Prostate gland (tissue), 2 donors: Measurements from ENCODE around the gene MFSD12. TPM values are rescaled to one million over a fixed set of nuclear protein-coding genes. Genes with fewer than 3 reads are reported as not detected.
A peak's percentile ranks its signal among the peaks of the same experiment; 100 is the strongest.

Experiments used
- DNase-seq: peaks from one replicate; pipeline ENCODE4 v3.0.0-alpha.2; 2019; ENCODE audit warnings: low spot score
- H3K27ac ChIP-seq, 2 donors: fragments of 200-600 bp; sonication (generic); 2 replicates each; pipeline ENCODE4 v1.5.1; 2017 to 2019
- H3K27me3 ChIP-seq: fragments of 200-600 bp; sonication (generic); replicated peaks from 2 replicates; pipeline ENCODE4 v1.5.1; 2019; ENCODE audit not compliant: insufficient read depth
- H3K36me3 ChIP-seq, 2 donors: fragments of 200-600 bp; sonication (generic); 1 replicate in 1 of 2; 2 replicates in 1 of 2; pipeline versions ENCODE4 v1.5.1 to v1.8.1; 2017 to 2019
- H3K4me1 ChIP-seq: fragments of 200-600 bp; sonication (generic); replicated peaks from 2 replicates; pipeline ENCODE4 v1.5.1; 2019
- H3K4me3 ChIP-seq, 2 donors: fragments of 200-600 bp; sonication (generic); 2 replicates each; pipeline ENCODE4 v1.5.1; 2017 to 2019
- H3K9me3 ChIP-seq: fragments of 200-600 bp; sonication (generic); 2 replicates; pipeline ENCODE4 v1.5.1; 2017
- POLR2A ChIP-seq: fragments of 450-650 bp; IDR thresholded peaks from one replicate; pipeline ENCODE4 v1.6.1; 2016; ENCODE audit warnings: antibody characterized with exemption, mild to moderate bottlenecking
- POLR2AphosphoS5 ChIP-seq: sonication (generic); formaldehyde crosslinking; IDR thresholded peaks from one replicate; pipeline ENCODE4 v1.6.1; 2017; ENCODE audit warnings: antibody characterized with exemption
- WGBS: methylation state at CpG from one replicate; pipeline ENCODE4 v1.1.5; 2018; 5-methylcytosine and 5-hydroxymethylcytosine counted together
- intact Hi-C: fragments of 100-400 bp; cut with DNase I; formaldehyde crosslinking; loops from one replicate; pipeline ENCODE4 v1.14.2; 2022
- total RNA-seq, 2 donors: library from RNA; depleted of rRNA; stranded (reverse); fragments of >200 nt; gene quantifications; one replicate each; pipeline ENCODE4 v1.1.0, GENCODE V29; 2016
- TF ChIP-seq, protein P1 (sequence below), 4 experiments: fragments of 200-600 bp in 2 of 4; fragments of 450-650 bp in 2 of 4; sonication (generic) in 2 of 4; IDR thresholded peaks; 1 replicate in 3 of 4; 2 replicates in 1 of 4; pipeline ENCODE4 v1.5.1; 2016 to 2019; ENCODE audit warnings: antibody characterized with exemption in 4 of 4, mild to moderate bottlenecking in 2 of 4, moderate library complexity in 2 of 4

Gene MFSD12
- total RNA-seq, 2 donors from 2014 or later: 60.5 to 86.1 TPM

DNA sequence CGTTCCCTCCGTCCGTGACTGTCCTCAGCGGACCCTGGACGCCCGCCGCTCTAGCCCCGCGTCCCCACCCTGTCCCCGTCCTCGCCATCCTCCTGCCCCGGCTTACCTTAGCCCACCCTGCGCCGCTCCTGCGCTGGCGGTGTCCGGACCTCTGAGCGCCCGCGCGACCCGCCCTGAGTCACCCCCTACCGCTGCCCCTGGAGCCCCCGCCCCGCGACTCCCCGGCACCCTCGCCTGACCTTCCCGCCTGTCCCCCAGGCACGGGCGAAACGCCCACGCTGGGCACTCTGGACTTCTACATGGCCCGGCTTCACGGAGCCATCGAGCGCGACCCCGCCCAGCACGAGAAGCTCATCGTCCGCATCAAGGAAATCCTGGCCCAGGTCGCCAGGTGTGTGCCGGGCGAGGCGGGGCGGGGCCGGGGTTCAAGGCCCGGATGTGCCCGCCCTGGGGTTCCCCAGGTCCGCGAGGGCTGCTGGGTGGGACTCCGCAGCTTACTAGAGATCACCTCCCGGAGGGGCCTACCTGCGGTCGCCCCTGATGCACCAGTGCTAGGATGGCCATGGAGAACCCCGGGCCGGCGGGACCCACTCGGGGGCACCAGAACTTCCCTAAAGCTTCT is 20.4 kb upstream of the MFSD12 start:
- no peaks in the 10 kb centered on the region for H3K9me3 ChIP-seq
- no peak overlapping the region for H3K4me3 ChIP-seq
- DNase-seq: no peak
- H3K27me3 ChIP-seq: no peaks in the 10 kb centered on the region
- H3K27ac ChIP-seq: no peak overlapping the region
- intact Hi-C loops: loop anchor here (10.0 kb wide), 1 partner anchor 73 kb away; the partner anchor contains the start of genes DOHH and FZR1
- H3K4me1 ChIP-seq: no peaks in the 10 kb centered on the region
- 93% methylated on average over 60 of the region's 60 CpGs for WGBS
- TF ChIP-seq POLR2AphosphoS5 (no peak), POLR2A (no peak)
- TF ChIP-seq, protein P1, sequence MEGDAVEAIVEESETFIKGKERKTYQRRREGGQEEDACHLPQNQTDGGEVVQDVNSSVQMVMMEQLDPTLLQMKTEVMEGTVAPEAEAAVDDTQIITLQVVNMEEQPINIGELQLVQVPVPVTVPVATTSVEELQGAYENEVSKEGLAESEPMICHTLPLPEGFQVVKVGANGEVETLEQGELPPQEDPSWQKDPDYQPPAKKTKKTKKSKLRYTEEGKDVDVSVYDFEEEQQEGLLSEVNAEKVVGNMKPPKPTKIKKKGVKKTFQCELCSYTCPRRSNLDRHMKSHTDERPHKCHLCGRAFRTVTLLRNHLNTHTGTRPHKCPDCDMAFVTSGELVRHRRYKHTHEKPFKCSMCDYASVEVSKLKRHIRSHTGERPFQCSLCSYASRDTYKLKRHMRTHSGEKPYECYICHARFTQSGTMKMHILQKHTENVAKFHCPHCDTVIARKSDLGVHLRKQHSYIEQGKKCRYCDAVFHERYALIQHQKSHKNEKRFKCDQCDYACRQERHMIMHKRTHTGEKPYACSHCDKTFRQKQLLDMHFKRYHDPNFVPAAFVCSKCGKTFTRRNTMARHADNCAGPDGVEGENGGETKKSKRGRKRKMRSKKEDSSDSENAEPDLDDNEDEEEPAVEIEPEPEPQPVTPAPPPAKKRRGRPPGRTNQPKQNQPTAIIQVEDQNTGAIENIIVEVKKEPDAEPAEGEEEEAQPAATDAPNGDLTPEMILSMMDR (IDR thresholded peaks at IDR 0.05): no peak
- H3K36me3 ChIP-seq: no peaks in the 10 kb centered on the region

DNA sequence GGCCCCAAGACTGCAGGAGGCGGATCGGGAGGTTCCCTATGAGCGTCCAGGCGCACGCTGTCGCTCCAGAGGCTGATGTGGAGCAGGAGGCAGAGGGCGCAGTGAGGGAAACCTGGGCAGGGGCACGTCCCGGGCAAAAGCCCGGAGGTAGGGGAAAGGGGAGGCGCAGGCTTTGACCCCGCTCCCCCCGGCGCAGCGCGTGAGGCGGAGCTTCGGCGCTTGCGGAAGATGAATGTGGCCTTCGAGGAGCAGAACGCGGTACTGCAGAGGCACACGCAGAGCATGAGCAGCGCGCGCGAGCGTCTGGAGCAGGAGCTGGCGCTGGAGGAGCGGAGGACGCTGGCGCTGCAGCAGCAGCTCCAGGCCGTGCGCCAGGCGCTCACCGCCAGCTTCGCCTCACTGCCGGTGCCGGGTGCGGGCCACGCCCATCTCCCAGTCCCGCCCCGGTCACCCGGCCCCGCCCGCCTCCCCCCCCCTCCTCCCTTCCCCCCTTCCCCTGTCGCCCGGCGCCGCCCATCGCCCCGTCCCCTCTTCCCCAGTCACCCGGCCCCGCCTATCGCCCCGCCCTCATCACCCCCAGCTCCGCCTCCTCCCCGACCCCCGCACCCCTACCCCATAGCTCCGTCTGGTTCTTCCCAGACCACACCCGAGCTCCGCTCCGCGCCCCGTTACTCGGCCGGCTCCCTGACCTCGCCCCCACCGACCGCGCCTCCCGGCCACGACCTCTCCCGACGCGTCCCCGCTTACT is 19.5 kb upstream of the MFSD12 start:
- no peak for TF ChIP-seq POLR2A
- TF ChIP-seq POLR2AphosphoS5: peak; percentile 3
- intact Hi-C loops: loop anchor here (10.0 kb wide), 1 partner anchor 72 kb away; the partner anchor contains the start of genes DOHH and FZR1
- no peaks in the 10 kb centered on the region for H3K27me3 ChIP-seq
- H3K4me3 ChIP-seq: peak overlapping the region in 1 of 2 donors; percentile 10
- no peaks in the 10 kb centered on the region for H3K36me3 ChIP-seq
- H3K27ac ChIP-seq: peak overlapping the region; percentile 10 to 36
- no peaks in the 10 kb centered on the region for H3K4me1 ChIP-seq
- DNase-seq: peak; percentile 23
- 55% methylated on average over 58 of the region's 78 CpGs for WGBS
- H3K9me3 ChIP-seq: no peaks in the 10 kb centered on the region

DNA sequence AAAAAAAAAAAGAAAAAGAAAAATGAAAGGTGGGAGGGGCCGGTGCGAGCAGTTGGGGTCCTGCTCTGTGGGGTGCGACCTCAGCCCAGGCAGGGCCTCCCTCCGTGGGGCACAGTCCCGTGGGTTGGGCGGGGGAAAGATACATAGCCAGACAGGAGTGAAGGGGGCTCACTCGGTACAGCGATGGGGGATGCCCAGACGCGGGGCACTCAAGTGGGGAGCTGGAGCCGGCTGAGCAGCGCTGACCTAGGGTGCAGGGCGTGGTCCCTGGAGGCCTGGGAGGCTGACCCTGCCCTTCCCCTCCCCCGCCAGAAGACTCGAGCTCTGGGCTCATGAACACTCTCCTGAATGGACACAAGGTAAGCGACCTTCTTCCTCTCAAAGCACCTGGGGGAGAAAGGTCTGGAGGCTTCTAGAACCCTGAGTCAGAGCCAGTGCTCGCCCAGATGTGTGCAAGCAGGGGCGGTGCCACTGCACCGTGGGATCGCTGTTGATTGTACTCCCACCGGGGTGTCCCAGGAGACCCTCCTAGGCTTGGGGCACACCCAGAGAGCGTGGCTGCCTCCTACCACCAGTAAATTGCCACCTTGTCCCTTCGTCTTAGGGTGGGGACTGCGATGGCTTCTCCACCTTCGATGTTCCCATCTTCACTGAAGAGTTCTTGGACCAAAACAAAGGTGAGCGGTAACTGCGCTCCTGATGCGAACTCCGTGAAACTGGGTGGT is 18.7 kb upstream of the MFSD12 start:
- TF ChIP-seq POLR2AphosphoS5: no peak
- TF ChIP-seq POLR2A: no peak
- TF ChIP-seq, protein P1 (IDR thresholded peaks at IDR 0.05): no peak
- H3K4me3 ChIP-seq: peak overlapping the region in 1 of 2 donors; percentile 10
- no peaks in the 10 kb centered on the region for H3K4me1 ChIP-seq
- H3K27ac ChIP-seq: peak overlapping the region; percentile 10 to 36
- H3K9me3 ChIP-seq: no peaks in the 10 kb centered on the region
- H3K36me3 ChIP-seq: no peaks in the 10 kb centered on the region
- 86% methylated on average over 29 of the region's 29 CpGs for WGBS
- no peak for DNase-seq
- no peaks in the 10 kb centered on the region for H3K27me3 ChIP-seq
- intact Hi-C loops: loop anchor here (10.0 kb wide), 1 partner anchor 71 kb away; the partner anchor contains the start of genes DOHH and FZR1

GRCh38 chr19:3575260-3575741 is 17.9 kb upstream of the MFSD12 start:
- Histone ChIP-seq H3K9me3 (no peaks in the 10 kb centered on the region), H3K4me1 (no peaks in the 10 kb centered on the region), H3K27ac (no peak overlapping the region), H3K4me3 (no peak overlapping the region), H3K36me3 (no peaks in the 10 kb centered on the region), H3K27me3 (no peaks in the 10 kb centered on the region)
- WGBS: 89% methylated on average over 19 of the region's 19 CpGs
- no peak for TF ChIP-seq POLR2A
- TF ChIP-seq, protein P1 (IDR thresholded peaks at IDR 0.05): peak in 1 of 4 experiments; percentile 20
- no peak for DNase-seq
- intact Hi-C loops: loop anchor here (10.0 kb wide), 1 partner anchor 70 kb away; the partner anchor contains the start of genes DOHH and FZR1
